ENCODE results near the gene ABCG2. TPM values are rescaled to one million over a fixed set of nuclear protein-coding genes. Genes with fewer than 3 reads are reported as not detected.

ABCG2 gene
- total RNA-seq, 1 experiment from 2014 or later, result 23.7 TPM

DNA sequence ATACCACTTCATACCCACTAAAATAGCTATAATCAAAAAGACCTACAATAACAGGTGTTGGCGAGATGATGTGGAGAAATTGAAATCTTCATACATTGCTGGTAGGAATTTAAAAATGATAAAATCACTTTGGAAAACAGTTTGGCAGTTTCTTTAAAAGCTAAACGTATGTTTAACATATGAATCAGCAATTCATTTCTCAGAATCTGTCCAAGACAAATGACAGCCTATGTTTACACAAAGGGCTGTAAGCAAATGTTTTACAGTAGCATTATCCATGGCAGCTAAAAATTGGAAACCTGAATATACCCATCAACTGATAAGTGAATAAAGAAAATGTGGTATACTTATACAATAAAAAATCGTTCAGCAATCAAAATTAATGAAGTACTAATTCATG, 33.0 kb upstream of the ABCG2 start:
- CTCF ChIA-PET, result no interaction called here
- H3K4me1 Mint-ChIP-seq (ENCODE audit: low read depth, unreplicated experiment), result peaks cover 31% of the 10 kb centered on the region
- H3K36me3 ChIP-seq (ENCODE audit: control insufficient read depth, insufficient read depth, low read length), result no peaks in the 10 kb centered on the region
- H3K4me3 Mint-ChIP-seq (ENCODE audit: unreplicated experiment), result no peak overlapping the region
- TF ChIP-seq, protein P1, sequence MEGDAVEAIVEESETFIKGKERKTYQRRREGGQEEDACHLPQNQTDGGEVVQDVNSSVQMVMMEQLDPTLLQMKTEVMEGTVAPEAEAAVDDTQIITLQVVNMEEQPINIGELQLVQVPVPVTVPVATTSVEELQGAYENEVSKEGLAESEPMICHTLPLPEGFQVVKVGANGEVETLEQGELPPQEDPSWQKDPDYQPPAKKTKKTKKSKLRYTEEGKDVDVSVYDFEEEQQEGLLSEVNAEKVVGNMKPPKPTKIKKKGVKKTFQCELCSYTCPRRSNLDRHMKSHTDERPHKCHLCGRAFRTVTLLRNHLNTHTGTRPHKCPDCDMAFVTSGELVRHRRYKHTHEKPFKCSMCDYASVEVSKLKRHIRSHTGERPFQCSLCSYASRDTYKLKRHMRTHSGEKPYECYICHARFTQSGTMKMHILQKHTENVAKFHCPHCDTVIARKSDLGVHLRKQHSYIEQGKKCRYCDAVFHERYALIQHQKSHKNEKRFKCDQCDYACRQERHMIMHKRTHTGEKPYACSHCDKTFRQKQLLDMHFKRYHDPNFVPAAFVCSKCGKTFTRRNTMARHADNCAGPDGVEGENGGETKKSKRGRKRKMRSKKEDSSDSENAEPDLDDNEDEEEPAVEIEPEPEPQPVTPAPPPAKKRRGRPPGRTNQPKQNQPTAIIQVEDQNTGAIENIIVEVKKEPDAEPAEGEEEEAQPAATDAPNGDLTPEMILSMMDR (IDR thresholded peaks at IDR 0.05; ENCODE audit: insufficient read depth in 1 of 2, low read depth in 1 of 2, low read length in 1 of 2, severe bottlenecking in 1 of 2, unreplicated experiment in 1 of 2), result no peak
- intact Hi-C loops (cut with micrococcal nuclease; ENCODE audit: unreplicated experiment), result loop anchor here (5.0 kb wide), 1 partner anchor 134 kb away; no protein-coding TSS in a partner anchor
- H3K27ac Mint-ChIP-seq (ENCODE audit: unreplicated experiment), result no peak overlapping the region
- no peaks in the 10 kb centered on the region for H3K27me3 ChIP-seq (replicated peaks; ENCODE audit: control insufficient read depth, insufficient read depth, low read length)
- H3K4me3 ChIP-seq (ENCODE audit: low read depth, low read length), result no peak overlapping the region
- H3K9me3 Mint-ChIP-seq (ENCODE audit: unreplicated experiment), result no peaks in the 10 kb centered on the region
- no peaks in the 10 kb centered on the region for H3K27me3 Mint-ChIP-seq (ENCODE audit: insufficient read depth, unreplicated experiment)
- peaks cover 10% of the 10 kb centered on the region for H3K36me3 Mint-ChIP-seq (ENCODE audit: insufficient read depth, unreplicated experiment)
- no peaks in the 10 kb centered on the region for H3K9me3 ChIP-seq
- no peak for DNase-seq
- POLR2A ChIA-PET, result no interaction called here
- peaks cover 37% of the 10 kb centered on the region for H3K4me1 ChIP-seq
- no TSS peak for BruUV-seq (replicated peaks)

DNA sequence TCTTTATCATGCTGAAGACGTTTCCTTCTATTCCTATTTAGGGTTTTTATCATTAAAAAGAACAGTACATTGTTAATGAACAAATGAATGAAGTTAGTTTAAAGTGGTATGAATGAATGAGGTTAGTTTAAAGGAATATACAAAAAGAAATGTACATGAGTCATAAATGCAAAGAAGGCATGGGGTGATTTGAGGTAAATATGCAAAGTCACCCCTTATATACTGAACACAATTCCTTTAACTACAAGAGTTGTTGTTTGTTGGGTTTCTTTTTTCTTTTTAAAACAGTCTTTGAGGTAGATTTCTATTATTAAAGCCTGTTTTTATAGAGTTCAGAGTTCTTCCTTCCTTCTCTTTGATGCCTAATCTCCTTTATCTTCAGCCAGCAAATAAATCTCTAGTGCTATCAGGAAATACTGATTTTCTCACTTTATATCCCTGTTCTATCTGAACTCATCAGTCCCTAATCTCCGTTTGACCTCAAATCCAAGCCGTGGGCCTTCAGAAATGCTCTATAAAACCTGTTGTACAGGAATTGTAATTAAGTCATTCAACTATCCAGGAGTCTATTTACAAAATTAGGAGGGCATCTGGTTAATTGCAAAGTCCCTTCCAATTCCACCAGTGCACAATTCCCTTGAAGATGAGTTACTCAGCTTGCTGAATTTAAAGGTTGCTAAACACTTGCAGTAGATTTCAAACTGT, 31.6 kb upstream of the ABCG2 start:
- Histone ChIP-seq H3K36me3 (ENCODE audit: control insufficient read depth, insufficient read depth, low read length) (no peaks in the 10 kb centered on the region), H3K9me3 (no peaks in the 10 kb centered on the region), H3K4me3 (ENCODE audit: low read depth, low read length) (no peak overlapping the region), H3K27me3 (replicated peaks; ENCODE audit: control insufficient read depth, insufficient read depth, low read length) (no peaks in the 10 kb centered on the region), H3K4me1 (peaks cover 24% of the 10 kb centered on the region)
- ChIA-PET CTCF (no interaction called here), POLR2A (no interaction called here)
- intact Hi-C loops (cut with micrococcal nuclease; ENCODE audit: unreplicated experiment), result loop anchor here (1.0 to 5.0 kb wide), 3 partner anchors 45 to 133 kb away; no protein-coding TSS in a partner anchor
- no peaks in the 10 kb centered on the region for H3K9me3 Mint-ChIP-seq (ENCODE audit: unreplicated experiment)
- BruUV-seq (replicated peaks), result no TSS peak
- TF ChIP-seq, protein P1 (IDR thresholded peaks at IDR 0.05; ENCODE audit: insufficient read depth in 1 of 2, low read depth in 1 of 2, low read length in 1 of 2, severe bottlenecking in 1 of 2, unreplicated experiment in 1 of 2), result no peak
- H3K36me3 Mint-ChIP-seq (ENCODE audit: insufficient read depth, unreplicated experiment), result peaks cover 10% of the 10 kb centered on the region
- peak; percentile 50 to 72 for DNase-seq
- H3K4me3 Mint-ChIP-seq (ENCODE audit: unreplicated experiment), result peak overlapping the region; percentile 34
- peak overlapping the region; percentile 50 for H3K27ac Mint-ChIP-seq (ENCODE audit: unreplicated experiment)
- no peaks in the 10 kb centered on the region for H3K27me3 Mint-ChIP-seq (ENCODE audit: insufficient read depth, unreplicated experiment)
- H3K4me1 Mint-ChIP-seq (ENCODE audit: low read depth, unreplicated experiment), result peaks cover 22% of the 10 kb centered on the region

DNA sequence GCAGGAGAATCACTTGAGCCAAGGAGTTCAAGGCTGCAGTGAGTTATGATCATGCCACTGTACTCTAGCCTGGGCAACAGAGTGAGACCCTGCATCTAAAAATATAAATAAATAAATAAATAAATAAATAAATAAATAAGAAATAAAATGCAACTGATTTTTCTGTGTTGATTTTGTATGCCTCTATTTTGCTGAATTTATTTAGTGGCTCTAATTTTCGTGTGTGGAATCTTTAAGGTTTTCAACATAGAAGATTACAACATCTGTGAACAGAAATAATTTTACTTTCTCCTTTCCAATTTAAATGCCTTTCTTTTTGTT, 30.9 kb upstream of the ABCG2 start:
- Mint-ChIP-seq H3K27ac (ENCODE audit: unreplicated experiment) (peak overlapping the region; percentile 50), H3K9me3 (ENCODE audit: unreplicated experiment) (no peaks in the 10 kb centered on the region), H3K4me3 (ENCODE audit: unreplicated experiment) (no peak overlapping the region), H3K4me1 (ENCODE audit: low read depth, unreplicated experiment) (peaks cover 15% of the 10 kb centered on the region), H3K36me3 (ENCODE audit: insufficient read depth, unreplicated experiment) (peaks cover 10% of the 10 kb centered on the region), H3K27me3 (ENCODE audit: insufficient read depth, unreplicated experiment) (no peaks in the 10 kb centered on the region)
- Histone ChIP-seq H3K27me3 (replicated peaks; ENCODE audit: control insufficient read depth, insufficient read depth, low read length) (no peaks in the 10 kb centered on the region), H3K4me1 (peaks cover 19% of the 10 kb centered on the region), H3K4me3 (ENCODE audit: low read depth, low read length) (no peak overlapping the region), H3K36me3 (ENCODE audit: control insufficient read depth, insufficient read depth, low read length) (no peaks in the 10 kb centered on the region), H3K9me3 (0 out of 2 replicates have a peak, but pooled peaks cover 4% of the 10 kb centered on the region)
- intact Hi-C loops (cut with micrococcal nuclease; ENCODE audit: unreplicated experiment), result no loop called here
- DNase-seq, result no peak
- POLR2A ChIA-PET, result no interaction called here
- CTCF ChIA-PET, result no interaction called here
- TF ChIP-seq, protein P1 (IDR thresholded peaks at IDR 0.05; ENCODE audit: insufficient read depth in 1 of 2, low read depth in 1 of 2, low read length in 1 of 2, severe bottlenecking in 1 of 2, unreplicated experiment in 1 of 2), result no peak
- no TSS peak for BruUV-seq (replicated peaks)
